GM18505 (cell line): ENCODE measurements around the gene CCDC152.

Experiments used
- ATAC-seq: cut with Tn5 transposase; IDR thresholded peaks from one replicate; pipeline ENCODE4 v1.9.1; 2021; ENCODE audit not compliant: unreplicated experiment
- POLR2A ChIP-seq: IDR thresholded peaks from 4 replicates; pipeline ENCODE4 v1.6.1; 2011; ENCODE audit warnings: borderline replicate concordance; ENCODE audit not compliant: insufficient read depth, insufficient read length; ENCODE audit errors: extremely low read depth

The CCDC152 gene

GRCh38 chr5:42798284-42799240 lies 41.9 kb downstream of the CCDC152 start:
- TF ChIP-seq POLR2A = no peak
- no peak for ATAC-seq

DNA sequence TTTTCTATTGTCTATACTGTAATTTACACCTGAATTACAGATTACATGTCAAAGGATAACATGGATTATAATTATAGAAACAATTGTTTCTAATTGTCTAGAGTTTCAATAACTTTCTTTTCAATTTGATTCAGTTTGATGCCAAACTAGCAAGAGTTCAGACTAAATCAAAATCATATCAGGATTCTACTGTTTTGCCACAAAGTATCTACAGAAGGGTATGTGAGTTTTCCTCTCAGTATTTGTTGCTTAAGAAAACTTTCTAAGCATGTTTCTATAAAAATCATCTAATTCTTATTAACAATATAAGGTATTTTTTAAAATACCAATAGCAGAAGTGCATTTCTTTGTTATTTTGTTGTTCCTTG lies 42.6 kb downstream of the CCDC152 start:
- ATAC-seq = no peak
- TF ChIP-seq POLR2A = no peak

DNA sequence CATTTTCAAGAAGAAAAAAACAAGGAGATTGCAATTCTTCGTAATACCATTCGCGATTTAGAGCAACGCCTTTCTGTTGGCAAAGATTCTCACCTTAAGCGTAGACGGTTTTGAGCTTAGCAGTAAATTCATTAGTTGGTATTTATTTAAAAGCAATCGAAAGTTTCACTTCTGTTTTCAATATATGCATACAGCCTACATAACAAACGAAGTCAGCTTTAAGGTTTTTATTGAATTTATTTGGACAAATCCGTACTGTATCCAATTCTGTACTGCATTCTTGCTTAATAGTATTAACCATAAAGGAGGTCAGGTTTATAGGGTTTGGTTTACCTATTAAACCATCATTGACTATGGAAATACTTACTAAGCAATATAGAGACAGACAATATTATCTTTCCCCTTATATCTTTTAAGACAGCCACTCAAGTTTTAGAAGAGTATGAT lies 43.1 kb downstream of the CCDC152 start:
- TF ChIP-seq POLR2A = no peak
- no peak for ATAC-seq

DNA sequence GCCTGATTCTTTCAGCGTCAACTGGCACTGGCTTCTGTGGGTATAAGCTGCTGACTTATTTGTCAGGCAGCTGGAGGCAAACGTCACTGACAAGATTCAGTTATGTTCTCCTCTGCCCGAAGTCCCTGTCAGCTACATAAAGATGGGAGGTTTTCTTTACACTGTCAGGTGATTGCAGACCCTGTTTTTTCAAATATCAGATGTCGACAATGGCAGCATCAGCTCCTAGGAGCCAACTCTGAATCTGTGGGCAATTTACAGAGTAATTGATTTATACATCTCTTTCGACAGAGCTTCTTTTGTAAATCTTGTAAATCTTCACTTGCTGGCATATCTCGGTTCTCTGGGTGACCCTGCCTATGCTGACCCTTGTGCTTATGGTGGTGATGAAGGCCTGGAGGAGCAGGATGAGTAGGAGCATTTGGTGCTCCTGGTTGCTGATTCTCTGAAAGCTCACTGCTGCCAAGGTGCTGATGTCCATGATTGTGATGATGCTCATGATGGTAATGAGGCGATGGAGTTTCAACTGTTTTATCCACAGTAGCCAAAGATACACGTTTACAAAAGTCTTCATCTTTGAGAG lies 44.2 kb downstream of the CCDC152 start:
- no peak for ATAC-seq
- TF ChIP-seq POLR2A = no peak

- ATAC-seq = no peak
- TF ChIP-seq POLR2A = no peak
Observed at GRCh38 chr5:42801516-42802166, 45.0 kb downstream of the CCDC152 start.

DNA sequence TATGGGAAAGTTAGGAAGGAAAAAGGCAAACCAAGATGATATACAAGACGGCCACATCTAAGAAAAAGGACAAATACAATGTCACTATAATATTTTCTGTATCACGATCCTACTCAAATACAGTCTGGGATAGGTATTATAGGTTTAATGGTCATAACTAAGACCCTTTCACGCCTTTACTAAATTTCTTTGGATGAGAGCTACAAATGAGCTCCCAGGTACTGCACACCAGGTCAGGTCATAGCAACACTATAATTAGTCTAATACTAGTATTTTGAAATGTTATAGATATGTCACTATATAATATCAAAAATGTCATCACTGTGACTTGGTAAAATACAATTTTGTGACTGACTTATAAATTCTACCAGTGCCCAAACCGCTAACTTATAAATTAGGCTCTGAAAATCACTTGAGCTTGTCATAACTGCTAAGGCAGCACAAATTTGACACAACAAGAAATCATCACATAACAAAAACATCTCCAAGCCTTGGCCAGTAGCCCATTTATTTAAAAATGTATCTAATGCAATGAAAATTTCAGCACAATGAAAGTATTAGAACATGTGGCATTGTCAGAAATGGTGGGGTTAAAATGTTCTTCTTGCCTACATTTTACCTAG lies 48.2 kb downstream of the CCDC152 start:
- TF ChIP-seq POLR2A = no peak
- no peak for ATAC-seq

DNA sequence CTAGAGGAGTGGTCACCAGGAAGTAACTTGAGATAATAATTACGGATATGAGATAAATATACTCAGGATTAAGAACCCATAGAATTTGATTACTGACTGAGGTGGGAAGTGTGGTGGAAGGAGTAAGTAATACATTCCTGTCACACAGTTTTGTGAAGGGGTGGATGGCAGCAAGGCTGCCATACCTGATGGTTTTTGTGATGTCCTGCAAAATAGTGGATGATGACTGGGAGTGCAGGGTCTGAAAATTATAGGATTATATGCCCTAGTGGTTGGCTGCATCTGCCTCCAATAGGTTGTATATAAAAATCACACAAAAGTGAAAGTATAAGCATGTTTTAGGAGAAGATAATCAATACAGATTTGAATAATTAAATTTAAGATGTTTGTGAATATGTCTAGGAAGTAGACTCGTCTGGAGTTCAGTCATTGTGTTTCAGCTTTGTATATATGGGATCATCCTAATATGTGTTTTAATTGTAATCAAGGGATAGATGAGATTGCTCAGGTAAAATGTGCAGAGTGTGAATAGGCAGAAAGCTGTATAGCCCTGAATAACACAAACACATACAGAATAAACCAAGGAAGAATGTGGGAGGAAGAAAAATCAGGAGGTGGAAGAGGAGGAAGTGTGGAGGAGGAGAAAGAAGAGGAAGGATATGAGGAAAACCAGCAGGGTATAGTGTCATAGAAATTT lies 49.5 kb downstream of the CCDC152 start:
- no peak for ATAC-seq
- TF ChIP-seq POLR2A = no peak

GRCh38 chr5:42806701-42807262 lies 50.2 kb downstream of the CCDC152 start:
- no peak for ATAC-seq
- no peak for TF ChIP-seq POLR2A

DNA sequence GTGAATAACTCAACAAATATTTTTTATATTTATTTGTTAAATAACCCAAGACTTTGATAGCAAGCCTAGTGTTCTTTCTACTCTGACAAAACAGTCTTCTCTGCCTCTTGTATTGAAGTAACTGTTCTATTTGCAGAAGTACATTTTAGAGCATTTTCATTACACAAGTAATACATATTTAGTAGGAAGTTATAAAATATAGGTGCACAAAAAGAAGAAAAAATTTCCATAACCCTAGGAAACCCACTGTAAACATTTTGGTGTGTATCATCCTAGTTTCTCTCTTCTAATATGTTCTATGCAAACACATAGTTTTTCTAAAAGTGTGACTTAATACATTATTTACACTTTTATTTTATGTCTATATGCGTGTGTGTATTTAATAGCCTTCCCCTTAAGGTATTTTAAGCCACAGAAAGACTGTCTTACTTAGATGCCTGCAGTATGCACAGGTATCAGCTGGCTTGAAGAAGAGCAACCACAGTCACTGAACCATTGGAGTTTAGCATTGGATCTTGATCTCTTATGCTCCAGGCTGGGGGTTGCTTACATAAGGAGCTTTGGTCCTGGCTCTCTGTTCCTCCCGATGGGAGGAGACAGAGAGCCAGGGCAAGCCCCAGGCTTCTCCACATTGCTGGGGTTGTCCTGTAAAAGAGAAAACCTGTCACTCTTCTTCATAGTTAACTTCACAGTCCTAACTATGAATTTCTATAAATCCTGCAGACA lies 51.3 kb downstream of the CCDC152 start:
- no peak for ATAC-seq
- TF ChIP-seq POLR2A = no peak

GRCh38 chr5:42808888-42809611 lies 52.4 kb downstream of the CCDC152 start:
- TF ChIP-seq POLR2A = no peak
- no peak for ATAC-seq

DNA sequence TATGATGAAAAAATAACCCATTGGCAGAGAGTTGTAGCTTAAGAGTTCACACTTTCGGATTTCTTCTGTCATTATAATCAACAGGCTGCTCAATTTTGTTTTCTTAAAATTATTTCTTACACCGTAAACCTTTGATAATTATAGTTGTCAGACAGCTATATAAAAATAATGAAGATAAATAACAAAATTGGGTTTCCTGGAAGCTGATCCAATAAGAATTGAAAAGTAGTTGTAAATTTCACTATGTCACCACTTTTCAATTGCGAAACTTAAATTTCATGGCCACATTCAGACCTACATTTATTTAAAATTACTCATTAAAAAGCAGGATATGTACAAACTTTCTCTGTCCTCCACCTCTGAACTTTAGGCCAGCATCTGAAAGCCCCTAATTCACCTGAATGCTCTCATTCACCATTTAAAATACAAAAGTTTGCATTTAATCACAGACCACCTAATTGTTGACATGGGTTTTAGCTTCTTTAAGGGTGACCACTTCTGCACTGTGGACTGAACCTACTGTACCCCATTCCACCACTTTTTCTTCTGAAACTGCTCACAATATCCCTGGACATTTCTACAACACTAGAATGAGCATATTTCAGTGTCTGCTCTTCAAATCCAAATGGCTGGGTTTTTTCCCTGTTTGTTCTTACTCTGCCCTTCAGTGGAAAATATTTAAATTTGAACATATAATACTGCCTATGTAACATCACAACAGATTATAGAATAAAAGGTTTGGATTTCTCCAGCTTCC lies 54.4 kb downstream of the CCDC152 start:
- no peak for TF ChIP-seq POLR2A
- no peak for ATAC-seq
